Trophoblast cell (in vitro differentiated cells and primary cell): ENCODE results near the gene MYLK2.

Experiments used
- DNase-seq, 2 donors: peaks; one replicate each; pipeline ENCODE4 v3.0.0-alpha.2; 2016
- H2AFZ ChIP-seq: 2 replicates; pipeline ENCODE4 v1.6.1; 2013; ENCODE audit warnings: low read length, moderate library complexity, mild to moderate bottlenecking; ENCODE audit not compliant: insufficient read depth, poor library complexity
- H2AK5ac ChIP-seq: 2 replicates; pipeline ENCODE4 v1.6.1; 2013; ENCODE audit warnings: mild to moderate bottlenecking, low read length
- H2BK120ac ChIP-seq: 2 replicates; pipeline ENCODE4 v1.6.1; 2013; ENCODE audit warnings: low read length, mild to moderate bottlenecking, moderate library complexity; ENCODE audit not compliant: insufficient read depth, poor library complexity
- H2BK12ac ChIP-seq: 2 replicates; pipeline ENCODE4 v1.6.1; 2013; ENCODE audit warnings: mild to moderate bottlenecking, low read length, moderate library complexity
- H2BK5ac ChIP-seq: 2 replicates; pipeline ENCODE4 v1.6.1; 2013; ENCODE audit warnings: low read length, low read depth, moderate library complexity, mild to moderate bottlenecking; ENCODE audit not compliant: poor library complexity
- H3K14ac ChIP-seq: 2 replicates; pipeline ENCODE4 v1.6.1; 2013; ENCODE audit warnings: mild to moderate bottlenecking, low read length
- H3K18ac ChIP-seq: 2 replicates; pipeline ENCODE4 v1.6.1; 2013; ENCODE audit warnings: mild to moderate bottlenecking, low read length
- H3K23ac ChIP-seq: 2 replicates; pipeline ENCODE4 v1.6.1; 2013; ENCODE audit warnings: low read length
- H3K27ac ChIP-seq: 2 replicates; pipeline ENCODE4 v1.5.1; 2013; ENCODE audit warnings: low read depth, mild to moderate bottlenecking, inconsistent platforms, low read length, moderate library complexity
- H3K27me3 ChIP-seq: 2 replicates; pipeline ENCODE4 v1.6.1; 2013; ENCODE audit warnings: inconsistent platforms, mild to moderate bottlenecking, low read length, moderate library complexity; ENCODE audit not compliant: insufficient read depth
- H3K36me3 ChIP-seq, 2 experiments: 1 replicate in 1 of 2; 2 replicates in 1 of 2; pipeline ENCODE4 v1.6.1; 2013; ENCODE audit warnings: low read length in 2 of 2, mild to moderate bottlenecking in 2 of 2, moderate library complexity in 1 of 2; ENCODE audit not compliant: insufficient read depth in 2 of 2, control insufficient read depth in 1 of 2
- H3K4ac ChIP-seq: 2 replicates; pipeline ENCODE4 v1.6.1; 2013; ENCODE audit warnings: low read depth, mild to moderate bottlenecking, low read length, moderate library complexity
- H3K4me1 ChIP-seq, 2 experiments: 1 replicate in 1 of 2; 2 replicates in 1 of 2; pipeline ENCODE4 v1.6.1; 2013; ENCODE audit warnings: low read length in 2 of 2, mild to moderate bottlenecking in 2 of 2, moderate library complexity in 1 of 2; ENCODE audit not compliant: insufficient read depth in 2 of 2, control insufficient read depth in 1 of 2
- H3K4me2 ChIP-seq: 2 replicates; pipeline ENCODE4 v1.6.1; 2013; ENCODE audit warnings: inconsistent platforms, mild to moderate bottlenecking, low read length, moderate library complexity
- H3K4me3 ChIP-seq: 2 replicates; pipeline ENCODE4 v1.5.1; 2013; ENCODE audit warnings: mild to moderate bottlenecking, low read depth, low read length, inconsistent platforms
- H3K79me1 ChIP-seq: one replicate; pipeline ENCODE4 v1.6.1; 2013; ENCODE audit warnings: low read length
- H3K79me2 ChIP-seq: 2 replicates; pipeline ENCODE4 v1.6.1; 2013; ENCODE audit warnings: low read length, mild to moderate bottlenecking; ENCODE audit not compliant: control insufficient read depth, insufficient read depth, poor library complexity
- H3K9ac ChIP-seq: 2 replicates; pipeline ENCODE4 v1.6.1; 2013; ENCODE audit warnings: mild to moderate bottlenecking, low read length
- H3K9me3 ChIP-seq: 2 replicates; pipeline ENCODE4 v1.6.1; 2013; ENCODE audit warnings: low read depth, mild to moderate bottlenecking, control low read depth, inconsistent platforms, low read length; ENCODE audit not compliant: insufficient read depth
- H4K12ac ChIP-seq: 2 replicates; pipeline ENCODE4 v1.6.1; 2013; ENCODE audit warnings: low read depth, mild to moderate bottlenecking, low read length, moderate library complexity
- H4K8ac ChIP-seq: 2 replicates; pipeline ENCODE4 v1.6.1; 2013; ENCODE audit warnings: low read depth, mild to moderate bottlenecking, low read length, moderate library complexity
- H4K91ac ChIP-seq: one replicate; pipeline ENCODE4 v1.6.1; 2013; ENCODE audit warnings: low read depth, mild to moderate bottlenecking, low read length, moderate library complexity
- WGBS: extraction: QIAGEN DNeasy Blood & Tissue Kit; methylation state at CpG from one replicate; pipeline ENCODE4 v1.1.7; 2013; ENCODE audit warnings: missing lambda C conversion rate; ENCODE audit not compliant: insufficient read length, insufficient coverage; ENCODE audit errors: extremely low coverage; 5-methylcytosine and 5-hydroxymethylcytosine counted together

MYLK2 gene

GRCh38 chr20:31815408-31816188 is 3.6 kb upstream of the MYLK2 start:
- Histone ChIP-seq H2BK5ac (no peak overlapping the region), H3K27me3 (no peaks in the 10 kb centered on the region), H2BK120ac (no peak overlapping the region), H3K9me3 (no peaks in the 10 kb centered on the region), H4K12ac (no peak overlapping the region), H3K79me1 (no peaks in the 10 kb centered on the region), H3K4ac (no peak overlapping the region), H3K4me1 (peaks cover 4 to 8% of the 10 kb centered on the region in 2 experiments), H3K27ac (no peak overlapping the region), H4K91ac (no peak overlapping the region), H2AFZ (no peak overlapping the region), H2AK5ac (no peak overlapping the region), H3K36me3 (no peaks in the 10 kb centered on the region), H3K18ac (no peak overlapping the region), H3K4me2 (no peak overlapping the region), H4K8ac (no peak overlapping the region), H2BK12ac (no peak overlapping the region), H3K14ac (no peak overlapping the region), H3K79me2 (no peaks in the 10 kb centered on the region), H3K4me3 (no peak overlapping the region), H3K23ac (no peak overlapping the region), H3K9ac (no peak overlapping the region)
- no CpG with 5 or more reads among the region's 9 CpGs for WGBS
- DNase-seq = no peak

- Histone ChIP-seq H3K23ac (no peak overlapping the region), H3K79me2 (no peaks in the 10 kb centered on the region), H3K14ac (no peak overlapping the region), H3K4ac (no peak overlapping the region), H4K12ac (no peak overlapping the region), H2BK5ac (no peak overlapping the region), H4K91ac (no peak overlapping the region), H3K79me1 (no peaks in the 10 kb centered on the region), H3K4me2 (no peak overlapping the region), H3K4me1 (peaks cover 4 to 8% of the 10 kb centered on the region in 2 experiments), H3K4me3 (no peak overlapping the region), H3K9ac (no peak overlapping the region), H3K18ac (no peak overlapping the region), H4K8ac (no peak overlapping the region), H3K36me3 (no peaks in the 10 kb centered on the region), H2BK120ac (no peak overlapping the region), H2AK5ac (no peak overlapping the region), H2AFZ (no peak overlapping the region), H3K27me3 (no peaks in the 10 kb centered on the region), H3K9me3 (no peaks in the 10 kb centered on the region), H3K27ac (no peak overlapping the region), H2BK12ac (no peak overlapping the region)
- no CpG with 5 or more reads among the region's 5 CpGs for WGBS
- DNase-seq = no peak
These were observed 2.9 kb upstream of the MYLK2 start for GRCh38 chr20:31816221-31816620.

GRCh38 chr20:31817461-31817860 is 1.7 kb upstream of the MYLK2 start:
- H3K9me3 ChIP-seq = no peaks in the 10 kb centered on the region
- no peaks in the 10 kb centered on the region for H3K79me2 ChIP-seq
- no peak overlapping the region for H3K9ac ChIP-seq
- no peak for DNase-seq
- H2BK120ac ChIP-seq = no peak overlapping the region
- H3K4me1 ChIP-seq = peaks cover 0 to 2% of the 10 kb centered on the region in 2 experiments
- no peak overlapping the region for H3K4me2 ChIP-seq
- H4K12ac ChIP-seq = no peak overlapping the region
- no peaks in the 10 kb centered on the region for H3K27me3 ChIP-seq
- H4K8ac ChIP-seq = no peak overlapping the region
- no peak overlapping the region for H3K23ac ChIP-seq
- H3K36me3 ChIP-seq = no peaks in the 10 kb centered on the region
- no peak overlapping the region for H3K4ac ChIP-seq
- H2BK12ac ChIP-seq = no peak overlapping the region
- H2AFZ ChIP-seq = no peak overlapping the region
- H2AK5ac ChIP-seq = no peak overlapping the region
- H4K91ac ChIP-seq = no peak overlapping the region
- no peak overlapping the region for H3K27ac ChIP-seq
- no peaks in the 10 kb centered on the region for H3K79me1 ChIP-seq
- WGBS = no CpG with 5 or more reads among the region's 5 CpGs
- no peak overlapping the region for H2BK5ac ChIP-seq
- no peak overlapping the region for H3K4me3 ChIP-seq
- H3K18ac ChIP-seq = no peak overlapping the region
- H3K14ac ChIP-seq = no peak overlapping the region

GRCh38 chr20:31818376-31818908 is 714 bp upstream of the MYLK2 start:
- no peaks in the 10 kb centered on the region for H3K27me3 ChIP-seq
- H4K8ac ChIP-seq = no peak overlapping the region
- DNase-seq = no peak
- no peak overlapping the region for H3K23ac ChIP-seq
- no peak overlapping the region for H2BK12ac ChIP-seq
- H3K4ac ChIP-seq = no peak overlapping the region
- no peaks in the 10 kb centered on the region for H3K79me1 ChIP-seq
- H3K4me1 ChIP-seq = peaks cover 0 to 3% of the 10 kb centered on the region in 2 experiments
- H3K18ac ChIP-seq = no peak overlapping the region
- no peak overlapping the region for H2BK120ac ChIP-seq
- no peak overlapping the region for H3K4me2 ChIP-seq
- no peak overlapping the region for H3K4me3 ChIP-seq
- H4K12ac ChIP-seq = no peak overlapping the region
- H3K9me3 ChIP-seq = no peaks in the 10 kb centered on the region
- H4K91ac ChIP-seq = no peak overlapping the region
- H3K9ac ChIP-seq = no peak overlapping the region
- H3K14ac ChIP-seq = no peak overlapping the region
- no peak overlapping the region for H2AK5ac ChIP-seq
- no peak overlapping the region for H2AFZ ChIP-seq
- H2BK5ac ChIP-seq = no peak overlapping the region
- no peaks in the 10 kb centered on the region for H3K36me3 ChIP-seq
- no peak overlapping the region for H3K27ac ChIP-seq
- no CpG with 5 or more reads among the region's 8 CpGs for WGBS
- H3K79me2 ChIP-seq = no peaks in the 10 kb centered on the region
